GM12878 (cell line): ENCODE results near the gene NELFB. TPM values are rescaled to one million over a fixed set of nuclear protein-coding genes. Genes with fewer than 3 reads are reported as not detected.
A peak's percentile ranks its signal among the peaks of the same experiment; 100 is the strongest.

Experiments
- BACH1 ChIP-seq: fragments of 450-650 bp; IDR thresholded peaks from 2 replicates; pipeline ENCODE4 v1.6.1; 2017; ENCODE audit warnings: mild to moderate bottlenecking, borderline replicate concordance
- BCLAF1 ChIP-seq: fragments of 450-650 bp; IDR thresholded peaks from 2 replicates; pipeline ENCODE4 v1.6.1; 2017; ENCODE audit warnings: antibody characterized with exemption, mild to moderate bottlenecking, moderate library complexity
- BHLHE40 ChIP-seq, 2 experiments: fragments of 450-650 bp in 1 of 2; IDR thresholded peaks; 2 replicates each; pipeline ENCODE4 v1.6.1; 2011 to 2017; ENCODE audit warnings: low read depth in 2 of 2, borderline replicate concordance in 1 of 2, improper control_type of control experiment in 1 of 2, low read length in 1 of 2, mild to moderate bottlenecking in 1 of 2
- CHD1 ChIP-seq: IDR thresholded peaks from 2 replicates; pipeline ENCODE4 v1.6.1; 2012; ENCODE audit warnings: low read depth, low read length, improper control_type of control experiment
- EGR1 ChIP-seq, 2 experiments: IDR thresholded peaks; 1 replicate in 1 of 2; 2 replicates in 1 of 2; pipeline ENCODE4 v1.6.1; 2011 to 2012; ENCODE audit warnings: low read depth in 2 of 2, low read length in 2 of 2, borderline replicate concordance in 1 of 2, mild to moderate bottlenecking in 1 of 2, moderate library complexity in 1 of 2
- EP300 ChIP-seq, 2 experiments: fragments of 150-350 bp in 1 of 2; IDR thresholded peaks; 2 replicates each; pipeline ENCODE4 v1.6.1; 2011 to 2012; ENCODE audit warnings: low read depth in 2 of 2, low read length in 2 of 2, borderline replicate concordance in 1 of 2, improper control_type of control experiment in 1 of 2, inconsistent platforms in 1 of 2; ENCODE audit not compliant: control insufficient read depth in 1 of 2
- LARP7 ChIP-seq: fragments of 450-650 bp; IDR thresholded peaks from 2 replicates; pipeline ENCODE4 v1.6.1; 2017; ENCODE audit warnings: mild to moderate bottlenecking
- MEF2B ChIP-seq: fragments of 450-650 bp; IDR thresholded peaks from 2 replicates; pipeline ENCODE4 v1.6.1; 2018; ENCODE audit warnings: mild to moderate bottlenecking, moderate library complexity; ENCODE audit not compliant: partially characterized antibody, poor library complexity, severe bottlenecking
- MYB ChIP-seq: fragments of 150-350 bp; IDR thresholded peaks from 2 replicates; pipeline ENCODE4 v1.6.1; 2014; ENCODE audit warnings: mild to moderate bottlenecking, low read depth, low read length, borderline replicate concordance
- PKNOX1 ChIP-seq: fragments of 450-650 bp; IDR thresholded peaks from 2 replicates; pipeline ENCODE4 v1.6.1; 2016; ENCODE audit warnings: mild to moderate bottlenecking
- RAD21 ChIP-seq: IDR thresholded peaks from 2 replicates; pipeline ENCODE4 v1.6.1; 2011; ENCODE audit warnings: mild to moderate bottlenecking, low read depth, low read length, moderate library complexity; ENCODE audit not compliant: insufficient read depth
- RFX5 ChIP-seq: IDR thresholded peaks from 2 replicates; pipeline ENCODE4 v1.6.1; 2011; ENCODE audit warnings: low read depth, low read length, improper control_type of control experiment
- SMAD1 ChIP-seq: fragments of 450-650 bp; IDR thresholded peaks from 2 replicates; pipeline ENCODE4 v1.6.1; 2018; ENCODE audit warnings: mild to moderate bottlenecking, low read depth; ENCODE audit not compliant: partially characterized antibody
- SMARCA5 ChIP-seq: fragments of 450-650 bp; IDR thresholded peaks from 2 replicates; pipeline ENCODE4 v1.6.1; 2017; ENCODE audit warnings: mild to moderate bottlenecking
- SMC3 ChIP-seq: IDR thresholded peaks from 2 replicates; pipeline ENCODE4 v1.6.1; 2011; ENCODE audit warnings: low read length, improper control_type of control experiment, borderline replicate concordance
- polyA plus RNA-seq, 11 experiments: library from polyadenylated mRNA; depleted of rRNA in 4 of 11; unstranded in 6 of 11; stranded (reverse) in 5 of 11; fragments of >200 nt; fragmentation: Nextera tagmentation in 4 of 11; fragmentation: Illumina TruSeq in 1 of 11; extraction: Ambion mirVana in 4 of 11; extraction: Trizol in 1 of 11; gene quantifications; 1 replicate in 1 of 11; 2 replicates in 10 of 11; pipeline versions ENCODE4 v1.2.1 to v1.2.3, GENCODE V29; 2011 to 2016; ENCODE audit warnings: inconsistent platforms in 2 of 11, missing spikeins in 2 of 11, low read depth in 1 of 11
- total RNA-seq, 4 experiments: library from RNA; depleted of rRNA in 3 of 4; stranded (reverse); fragments of >200 nt in 3 of 4; fragmentation: Illumina TruSeq in 1 of 4; extraction: Trizol in 1 of 4; gene quantifications; 2 replicates each; pipeline versions ENCODE4 v1.2.1 to v1.2.3, GENCODE V29; 2013 to 2021
- TF ChIP-seq, protein P1 (sequence below): fragments of 450-650 bp; IDR thresholded peaks from 2 replicates; pipeline ENCODE4 v1.6.1; 2018; ENCODE audit warnings: borderline replicate concordance, mild to moderate bottlenecking; ENCODE audit not compliant: partially characterized antibody
- TF ChIP-seq, protein P2 (sequence below): IDR thresholded peaks from 2 replicates; pipeline ENCODE4 v1.6.1; 2011; ENCODE audit warnings: low read depth, low read length, improper control_type of control experiment, borderline replicate concordance
- TF ChIP-seq, protein P3 (sequence below): fragments of 450-650 bp; formaldehyde crosslinking; IDR thresholded peaks from 2 replicates; pipeline ENCODE4 v1.4.0; 2022; ENCODE audit warnings: mild to moderate bottlenecking, moderate library complexity

Gene NELFB
- total and polyA plus RNA-seq, 10 of the 15 experiments (the other 5 are each of a cell fraction or from before 2014, with no cell fraction given): 0.19 to 63.4 (median 30.9) TPM

- TF ChIP-seq, protein P1, sequence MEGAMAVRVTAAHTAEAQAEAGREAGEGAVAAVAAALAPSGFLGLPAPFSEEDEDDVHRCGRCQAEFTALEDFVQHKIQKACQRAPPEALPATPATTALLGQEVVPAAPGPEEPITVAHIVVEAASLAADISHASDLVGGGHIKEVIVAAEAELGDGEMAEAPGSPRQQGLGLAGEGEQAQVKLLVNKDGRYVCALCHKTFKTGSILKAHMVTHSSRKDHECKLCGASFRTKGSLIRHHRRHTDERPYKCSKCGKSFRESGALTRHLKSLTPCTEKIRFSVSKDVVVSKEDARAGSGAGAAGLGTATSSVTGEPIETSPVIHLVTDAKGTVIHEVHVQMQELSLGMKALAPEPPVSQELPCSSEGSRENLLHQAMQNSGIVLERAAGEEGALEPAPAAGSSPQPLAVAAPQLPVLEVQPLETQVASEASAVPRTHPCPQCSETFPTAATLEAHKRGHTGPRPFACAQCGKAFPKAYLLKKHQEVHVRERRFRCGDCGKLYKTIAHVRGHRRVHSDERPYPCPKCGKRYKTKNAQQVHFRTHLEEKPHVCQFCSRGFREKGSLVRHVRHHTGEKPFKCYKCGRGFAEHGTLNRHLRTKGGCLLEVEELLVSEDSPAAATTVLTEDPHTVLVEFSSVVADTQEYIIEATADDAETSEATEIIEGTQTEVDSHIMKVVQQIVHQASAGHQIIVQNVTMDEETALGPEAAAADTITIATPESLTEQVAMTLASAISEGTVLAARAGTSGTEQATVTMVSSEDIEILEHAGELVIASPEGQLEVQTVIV: no peak
- no peak for TF ChIP-seq MEF2B
- TF ChIP-seq, protein P2, sequence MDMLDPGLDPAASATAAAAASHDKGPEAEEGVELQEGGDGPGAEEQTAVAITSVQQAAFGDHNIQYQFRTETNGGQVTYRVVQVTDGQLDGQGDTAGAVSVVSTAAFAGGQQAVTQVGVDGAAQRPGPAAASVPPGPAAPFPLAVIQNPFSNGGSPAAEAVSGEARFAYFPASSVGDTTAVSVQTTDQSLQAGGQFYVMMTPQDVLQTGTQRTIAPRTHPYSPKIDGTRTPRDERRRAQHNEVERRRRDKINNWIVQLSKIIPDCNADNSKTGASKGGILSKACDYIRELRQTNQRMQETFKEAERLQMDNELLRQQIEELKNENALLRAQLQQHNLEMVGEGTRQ: no peak
- peak; percentile 37 to 82; a peak in 2 of 4 replicates for TF ChIP-seq BHLHE40 (IDR thresholded peaks at IDR 0.05; ENCODE audit: borderline replicate concordance in 1 of 2, low read depth in 2 of 2, low read length in 1 of 2)
- TF ChIP-seq LARP7: 0 out of 2 replicates have a peak, but pooled peaks have one; percentile 61
- TF ChIP-seq RAD21: peak; percentile 60
- TF ChIP-seq BCLAF1: no peak
- no peak for TF ChIP-seq CHD1
- no peak for TF ChIP-seq EP300 (IDR thresholded peaks at IDR 0.05; ENCODE audit: borderline replicate concordance in 1 of 2, control insufficient read depth in 1 of 2, low read depth in 2 of 2, low read length in 2 of 2)
- peak; percentile 30; the same call in 1 of the 2 replicates for TF ChIP-seq SMC3
- peak; percentile 73; the same call in 1 of the 2 replicates for TF ChIP-seq BACH1
- peak in 1 of 2 experiments; percentile 11; a peak in 1 of 3 replicates for TF ChIP-seq EGR1 (IDR thresholded peaks at IDR 0.05; ENCODE audit: borderline replicate concordance in 1 of 2, low read depth in 2 of 2, low read length in 2 of 2)
- no peak for TF ChIP-seq PKNOX1
- TF ChIP-seq, protein P3, sequence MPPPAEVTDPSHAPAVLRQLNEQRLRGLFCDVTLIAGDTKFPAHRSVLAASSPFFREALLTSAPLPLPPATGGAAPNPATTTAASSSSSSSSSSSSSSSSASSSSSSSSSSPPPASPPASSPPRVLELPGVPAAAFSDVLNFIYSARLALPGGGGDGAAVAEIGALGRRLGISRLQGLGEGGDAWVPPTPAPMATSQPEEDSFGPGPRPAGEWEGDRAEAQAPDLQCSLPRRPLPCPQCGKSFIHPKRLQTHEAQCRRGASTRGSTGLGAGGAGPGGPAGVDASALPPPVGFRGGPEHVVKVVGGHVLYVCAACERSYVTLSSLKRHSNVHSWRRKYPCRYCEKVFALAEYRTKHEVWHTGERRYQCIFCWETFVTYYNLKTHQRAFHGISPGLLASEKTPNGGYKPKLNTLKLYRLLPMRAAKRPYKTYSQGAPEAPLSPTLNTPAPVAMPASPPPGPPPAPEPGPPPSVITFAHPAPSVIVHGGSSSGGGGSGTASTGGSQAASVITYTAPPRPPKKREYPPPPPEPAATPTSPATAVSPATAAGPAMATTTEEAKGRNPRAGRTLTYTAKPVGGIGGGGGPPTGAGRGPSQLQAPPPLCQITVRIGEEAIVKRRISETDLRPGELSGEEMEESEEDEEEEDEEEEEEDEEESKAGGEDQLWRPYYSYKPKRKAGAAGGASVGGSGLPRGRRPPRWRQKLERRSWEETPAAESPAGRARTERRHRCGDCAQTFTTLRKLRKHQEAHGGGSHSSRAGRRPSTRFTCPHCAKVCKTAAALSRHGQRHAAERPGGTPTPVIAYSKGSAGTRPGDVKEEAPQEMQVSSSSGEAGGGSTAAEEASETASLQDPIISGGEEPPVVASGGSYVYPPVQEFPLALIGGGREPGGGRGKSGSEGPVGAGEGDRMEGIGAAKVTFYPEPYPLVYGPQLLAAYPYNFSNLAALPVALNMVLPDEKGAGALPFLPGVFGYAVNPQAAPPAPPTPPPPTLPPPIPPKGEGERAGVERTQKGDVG (CRISPR knock-in tag): no peak
- no peak for TF ChIP-seq SMAD1
- TF ChIP-seq RFX5: no peak
- TF ChIP-seq SMARCA5: peak; percentile 87
- TF ChIP-seq MYB: no peak
These were observed 40.2 kb downstream of the NELFB start (continued) for GRCh38 chr9:137295238-137295811.
